ENCODE data around the gene SLC2A9.

GRCh38 chr4:10050721-10051120, 29.4 kb upstream of the SLC2A9 start:
- TF ChIP-seq CTCF (IDR thresholded peaks at IDR 0.05) (no peak), POLR2AphosphoS5 (IDR thresholded peaks at IDR 0.05) (no peak)
